Right ventricle myocardium inferior (tissue), 1 donor: Measurements from ENCODE around the gene KRTAP16-1. TPM values are rescaled to one million over a fixed set of nuclear protein-coding genes. Genes with fewer than 3 reads are reported as not detected.
"Not testable (repeated sequence)": the region's sequence is repeated elsewhere in the genome, so short reads cannot be mapped to it uniquely, and the experiment has no call there.

Experiments used
- ATAC-seq: fragments of 200-7000 bp; cut with Tn5 transposase; one replicate; pipeline ENCODE4 v1.9.1; 2020; ENCODE audit warnings: mild to moderate bottlenecking, moderate library complexity
- DNase-seq: peaks from one replicate; pipeline ENCODE4 v3.0.0; 2021; ENCODE audit errors: missing footprints
- intact Hi-C: fragments of 100-400 bp; cut with DNase I; formaldehyde crosslinking; loops from one replicate; pipeline ENCODE4 v1.11.0; 2022
- long read RNA-seq: library from polyadenylated mRNA; unstranded; transcript quantifications from one replicate; pipeline ENCODE4 v2.0.0, GENCODE V29; 2021
- total RNA-seq: library from RNA; stranded (reverse); fragmentation: NEBNext Ultra II Directional; extraction: Animal tissue kit (Norgen Biotek cat#: 25700); gene quantifications from one replicate; pipeline ENCODE4 v1.2.1, GENCODE V29; 2021
- donor health status: DM: no; HTN: yes; CAD: no; lungs with severe emphysema.

KRTAP16-1 gene
- total RNA-seq = not detected
- long read RNA-seq = 0 reads

GRCh38 chr17:41308918-41309359 is at the start of gene KRTAP16-1:
TSS of gene KRTAP16-1 (minus strand) at chr17:41309309. CDS start at chr17:41309253, 56 bp downstream.
- no peak for DNase-seq
- peak; percentile 14 for ATAC-seq
- intact Hi-C loops = loop anchor here (10.0 kb wide), 1 partner anchor 156 kb away; the partner anchor contains the start of gene KRT32

GRCh38 chr17:41354536-41354935 is 45.4 kb upstream of the KRTAP16-1 start:
- intact Hi-C loops = no loop called here
- no peak for DNase-seq

GRCh38 chr17:41352597-41353366 is 43.7 kb upstream of the KRTAP16-1 start:
- intact Hi-C loops = no loop called here
- no peak for ATAC-seq

More at GRCh38 chr17:41354536-41354935, 45.4 kb upstream of the KRTAP16-1 start:
- no peak for ATAC-seq

GRCh38 chr17:41351177-41351576 is 42.1 kb upstream of the KRTAP16-1 start:
- ATAC-seq (no peak), DNase-seq (no peak)
- intact Hi-C loops = no loop called here

More at GRCh38 chr17:41352597-41353366, 43.7 kb upstream of the KRTAP16-1 start:
- no peak for DNase-seq

GRCh38 chr17:41350381-41350878 is 41.3 kb upstream of the KRTAP16-1 start, which contains the start of gene KRT33A:
TSS of gene KRT33A (minus strand) at chr17:41350828. CDS start at chr17:41350767, 61 bp downstream.
- intact Hi-C loops, DNase-seq, ATAC-seq: not testable (repeated sequence)

- intact Hi-C loops = no loop called here
- no peak for ATAC-seq
- DNase-seq = no peak
Observed at GRCh38 chr17:41347869-41348760, 39.0 kb upstream of the KRTAP16-1 start.

- intact Hi-C loops, DNase-seq, ATAC-seq: not testable (repeated sequence)
Observed at GRCh38 chr17:41346421-41346820, 37.3 kb upstream of the KRTAP16-1 start.

- DNase-seq (no peak), ATAC-seq (no peak)
- intact Hi-C loops = no loop called here
Observed at GRCh38 chr17:41345992-41346391, 36.9 kb upstream of the KRTAP16-1 start.

- intact Hi-C loops = no loop called here
- ATAC-seq = no peak
- DNase-seq = no peak
Observed at GRCh38 chr17:41343029-41343428, 33.9 kb upstream of the KRTAP16-1 start.

- intact Hi-C loops = no loop called here
- no peak for DNase-seq
- ATAC-seq = no peak
Observed at GRCh38 chr17:41340934-41341861, 32.1 kb upstream of the KRTAP16-1 start.

- ATAC-seq (no peak), DNase-seq (no peak)
- intact Hi-C loops = no loop called here
Observed at GRCh38 chr17:41340494-41340893, 31.4 kb upstream of the KRTAP16-1 start.

GRCh38 chr17:41339571-41340172 is 30.6 kb upstream of the KRTAP16-1 start:
- ATAC-seq (no peak), DNase-seq (no peak)
- intact Hi-C loops = no loop called here

GRCh38 chr17:41338961-41339485 is 29.9 kb upstream of the KRTAP16-1 start:
- intact Hi-C loops = no loop called here
- no peak for ATAC-seq

GRCh38 chr17:41335747-41336146 is 26.6 kb upstream of the KRTAP16-1 start:
- intact Hi-C loops = no loop called here
- DNase-seq = no peak
- no peak for ATAC-seq

More at GRCh38 chr17:41338961-41339485, 29.9 kb upstream of the KRTAP16-1 start:
- DNase-seq = no peak

GRCh38 chr17:41334385-41335305 is 25.5 kb upstream of the KRTAP16-1 start:
- intact Hi-C loops = no loop called here
- ATAC-seq (no peak), DNase-seq (no peak)

GRCh38 chr17:41333836-41334235 is 24.7 kb upstream of the KRTAP16-1 start:
- DNase-seq (no peak), ATAC-seq (no peak)
- intact Hi-C loops = no loop called here
